ENCODE measurements around the gene APOM.

DNA sequence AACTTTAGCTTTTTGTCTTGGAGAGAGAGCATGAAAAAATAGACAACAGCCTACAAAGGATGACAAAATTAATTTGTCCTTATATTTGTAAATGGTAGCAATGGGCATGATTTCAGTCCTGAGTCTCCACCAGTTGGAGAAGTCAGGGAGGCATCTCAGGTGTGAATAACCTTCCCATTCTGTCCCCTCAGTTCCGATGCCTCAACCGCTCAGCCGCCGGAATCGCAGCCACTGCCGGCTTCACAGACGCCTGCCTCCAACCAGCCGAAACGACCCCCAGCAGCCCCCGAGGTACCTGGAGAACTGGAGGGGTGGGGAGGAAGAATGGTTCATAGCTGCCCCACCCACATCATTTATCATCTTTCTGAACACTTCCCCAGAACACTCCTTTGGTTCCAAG, 31.6 kb upstream of the APOM start:
- TF ChIP-seq KLF10 (tag by site-specific recombination; IDR thresholded peaks at IDR 0.05) (no peak), ZBTB7A (tag by site-specific recombination; IDR thresholded peaks at IDR 0.05; ENCODE audit: low read depth) (no peak), CTCF (tag by site-specific recombination; IDR thresholded peaks at IDR 0.05) (no peak), ZNF561 (tag by site-specific recombination; IDR thresholded peaks at IDR 0.05; ENCODE audit: borderline replicate concordance) (no peak), ZSCAN16 (tag by site-specific recombination; IDR thresholded peaks at IDR 0.05) (no peak), BCL11B (tag by site-specific recombination; IDR thresholded peaks at IDR 0.05; ENCODE audit: low read depth) (no peak), TCF7L2 (IDR thresholded peaks at IDR 0.05; ENCODE audit: borderline replicate concordance, low read depth, low read length) (no peak), MYNN (tag by site-specific recombination; IDR thresholded peaks at IDR 0.05; ENCODE audit: borderline replicate concordance) (no peak), ZNF274 (IDR thresholded peaks at IDR 0.05; ENCODE audit: low read length) (no peak), ZNF274 (tag by site-specific recombination; IDR thresholded peaks at IDR 0.05; ENCODE audit: borderline replicate concordance) (no peak)

Measured in HEK293 (cell line).